Suprapubic skin (tissue), 4 donors: ENCODE data around the gene ABCA9. TPM values are rescaled to one million over a fixed set of nuclear protein-coding genes. Genes with fewer than 3 reads are reported as not detected.
A peak's percentile ranks its signal among the peaks of the same experiment; 100 is the strongest.
"Not testable (repeated sequence)": the region's sequence is repeated elsewhere in the genome, so short reads cannot be mapped to it uniquely, and the experiment has no call there.

Experiments
- DNase-seq, 2 donors: peaks; one replicate each; pipeline ENCODE4 v3.0.0-alpha.2; 2019; ENCODE audit warnings: low spot score in 2 of 2
- H3K27ac ChIP-seq: fragments of 200-600 bp; sonication (generic); one replicate; pipeline ENCODE4 v1.5.1; 2019
- H3K27me3 ChIP-seq: fragments of 200-600 bp; sonication (generic); one replicate; pipeline ENCODE4 v1.5.1; 2019
- H3K36me3 ChIP-seq: fragments of 200-600 bp; sonication (generic); one replicate; pipeline ENCODE4 v1.5.1; 2019
- H3K4me1 ChIP-seq: fragments of 200-600 bp; sonication (generic); one replicate; pipeline ENCODE4 v1.5.1; 2019
- H3K4me3 ChIP-seq: fragments of 200-600 bp; sonication (generic); one replicate; pipeline ENCODE4 v1.5.1; 2019; ENCODE audit warnings: mild to moderate bottlenecking
- H3K9me3 ChIP-seq: fragments of 200-600 bp; sonication (generic); one replicate; pipeline ENCODE4 v1.5.1; 2019
- CTCF ChIP-seq, 2 donors: fragments of 200-600 bp in 1 of 2; fragments of 450-650 bp in 1 of 2; sonication (generic) in 1 of 2; IDR thresholded peaks; one replicate each; pipeline ENCODE4 v1.5.1; 2016 to 2019; ENCODE audit warnings: antibody characterized with exemption in 2 of 2, mild to moderate bottlenecking in 1 of 2, moderate library complexity in 1 of 2
- EP300 ChIP-seq: sonication (generic); formaldehyde crosslinking; IDR thresholded peaks from one replicate; pipeline ENCODE4 v1.6.1; 2017; ENCODE audit warnings: antibody characterized with exemption
- POLR2A ChIP-seq, 2 donors: fragments of 450-650 bp; IDR thresholded peaks; one replicate each; pipeline ENCODE4 v1.6.1; 2017; ENCODE audit warnings: antibody characterized with exemption in 2 of 2, mild to moderate bottlenecking in 2 of 2, moderate library complexity in 2 of 2
- POLR2AphosphoS5 ChIP-seq, 3 donors: sonication (generic); formaldehyde crosslinking; IDR thresholded peaks; one replicate each; pipeline ENCODE4 v1.6.1; 2017; ENCODE audit warnings: antibody characterized with exemption in 3 of 3
- WGBS: methylation state at CpG from one replicate; pipeline ENCODE4 v1.1.5; 2018; 5-methylcytosine and 5-hydroxymethylcytosine counted together
- total RNA-seq, 4 donors: library from RNA; depleted of rRNA; stranded (reverse); fragments of >200 nt; gene quantifications; one replicate each; pipeline ENCODE4 v1.1.0, GENCODE V29; 2016

Gene ABCA9
- total RNA-seq, 4 donors from 2014 or later = 1.7 to 69.0 (median 6.0) TPM

- TF ChIP-seq CTCF (IDR thresholded peaks at IDR 0.05) = no peak
- TF ChIP-seq EP300 = no peak
- no peak for TF ChIP-seq POLR2AphosphoS5 (IDR thresholded peaks at IDR 0.05)
- no peak for TF ChIP-seq POLR2A (IDR thresholded peaks at IDR 0.05)
- Histone ChIP-seq H3K9me3 (peaks cover 4% of the 10 kb centered on the region), H3K36me3 (peaks cover 28% of the 10 kb centered on the region), H3K27ac (no peak overlapping the region), H3K27me3 (no peaks in the 10 kb centered on the region), H3K4me1 (no peaks in the 10 kb centered on the region), H3K4me3 (no peak overlapping the region)
- no peak for DNase-seq
- 97% methylated on average over 1 of the region's 1 CpG for WGBS
These were observed 25.9 kb upstream of the ABCA9 start for GRCh38 chr17:69086641-69087040.

GRCh38 chr17:69084911-69085310, 24.2 kb upstream of the ABCA9 start:
- peaks cover 43% of the 10 kb centered on the region for H3K36me3 ChIP-seq

GRCh38 chr17:69082696-69083095, 22.0 kb upstream of the ABCA9 start:
- H3K27me3 ChIP-seq = no peaks in the 10 kb centered on the region
- H3K9me3 ChIP-seq = peaks cover 4% of the 10 kb centered on the region
- 100% methylated on average over 2 of the region's 2 CpGs for WGBS
- peaks cover 57% of the 10 kb centered on the region for H3K36me3 ChIP-seq
- DNase-seq = no peak
- H3K4me3 ChIP-seq = no peak overlapping the region
- H3K27ac ChIP-seq = no peak overlapping the region
- H3K4me1 ChIP-seq = no peaks in the 10 kb centered on the region
- TF ChIP-seq CTCF (IDR thresholded peaks at IDR 0.05) (no peak), POLR2AphosphoS5 (IDR thresholded peaks at IDR 0.05) (no peak), EP300 (no peak), POLR2A (IDR thresholded peaks at IDR 0.05) (no peak)

More at GRCh38 chr17:69084911-69085310, 24.2 kb upstream of the ABCA9 start:
- peaks cover 4% of the 10 kb centered on the region for H3K9me3 ChIP-seq
- 67% methylated on average over 13 of the region's 13 CpGs for WGBS
- no peak overlapping the region for H3K27ac ChIP-seq
- DNase-seq = no peak
- H3K27me3 ChIP-seq = no peaks in the 10 kb centered on the region
- TF ChIP-seq POLR2AphosphoS5 (IDR thresholded peaks at IDR 0.05) (no peak), CTCF (IDR thresholded peaks at IDR 0.05) (peak in 1 of 2 donors; percentile 25)
- H3K4me1 ChIP-seq = no peaks in the 10 kb centered on the region
- H3K4me3 ChIP-seq = no peak overlapping the region

- Histone ChIP-seq H3K27me3 (no peaks in the 10 kb centered on the region), H3K4me1 (no peaks in the 10 kb centered on the region), H3K36me3 (peaks cover 49% of the 10 kb centered on the region), H3K4me3 (no peak overlapping the region), H3K9me3 (peaks cover 10% of the 10 kb centered on the region), H3K27ac (no peak overlapping the region)
- no peak for TF ChIP-seq CTCF (IDR thresholded peaks at IDR 0.05)
- TF ChIP-seq EP300 = no peak
- no peak for TF ChIP-seq POLR2A (IDR thresholded peaks at IDR 0.05)
- TF ChIP-seq POLR2AphosphoS5 (IDR thresholded peaks at IDR 0.05) = no peak
- DNase-seq = no peak
These were observed 18.1 kb upstream of the ABCA9 start for GRCh38 chr17:69078864-69079263.

GRCh38 chr17:69075823-69076222, 15.1 kb upstream of the ABCA9 start:
- Histone ChIP-seq H3K4me1 (no peaks in the 10 kb centered on the region), H3K4me3 (no peak overlapping the region), H3K27ac (no peak overlapping the region), H3K9me3 (peaks cover 6% of the 10 kb centered on the region), H3K27me3 (no peaks in the 10 kb centered on the region), H3K36me3 (peaks cover 21% of the 10 kb centered on the region)
- DNase-seq = no peak
- TF ChIP-seq POLR2AphosphoS5 (IDR thresholded peaks at IDR 0.05) (no peak), CTCF (IDR thresholded peaks at IDR 0.05) (no peak), POLR2A (IDR thresholded peaks at IDR 0.05) (no peak), EP300 (no peak)

- H3K27me3 ChIP-seq, H3K4me1 ChIP-seq, H3K4me3 ChIP-seq, H3K27ac ChIP-seq, DNase-seq, H3K9me3 ChIP-seq, H3K36me3 ChIP-seq: not testable (repeated sequence)
These were observed 12.7 kb upstream of the ABCA9 start for GRCh38 chr17:69073392-69073791.

- H3K4me1 ChIP-seq, H3K27ac ChIP-seq, H3K9me3 ChIP-seq, DNase-seq, H3K27me3 ChIP-seq, H3K36me3 ChIP-seq, H3K4me3 ChIP-seq: not testable (repeated sequence)
- 91% methylated on average over 1 of the region's 1 CpG for WGBS
These were observed 12.1 kb upstream of the ABCA9 start for GRCh38 chr17:69072803-69073256.

- WGBS = 94% methylated on average over 4 of the region's 4 CpGs
- H3K4me3 ChIP-seq, H3K9me3 ChIP-seq, DNase-seq, H3K27me3 ChIP-seq, H3K4me1 ChIP-seq, H3K36me3 ChIP-seq, H3K27ac ChIP-seq: not testable (repeated sequence)
These were observed 10.5 kb upstream of the ABCA9 start for GRCh38 chr17:69071233-69071586.
